ENCODE data around the gene ULBP3.

Gene ULBP3

GRCh38 chr6:150093397-150093796, 24.5 kb upstream of the ULBP3 start:
- no peak for TF ChIP-seq CTCF (IDR thresholded peaks at IDR 0.05; ENCODE audit: low read depth, low read length, missing control alignments)
- no peak overlapping the region for H3K27ac ChIP-seq
- no peaks in the 10 kb centered on the region for H3K36me3 ChIP-seq (replicated peaks)
- H3K4me3 ChIP-seq (ENCODE audit: low read depth, low read length): no peak overlapping the region
- no peak for DNase-seq
- peaks cover 2% of the 10 kb centered on the region for H3K27me3 ChIP-seq (replicated peaks)
- in situ Hi-C loops (cut with HindIII; ENCODE audit: low pct_ligation_motif_present, low sequenced_read_pairs): no loop called here

GRCh38 chr6:150091476-150091875, 22.6 kb upstream of the ULBP3 start:
- no peak for TF ChIP-seq CTCF (IDR thresholded peaks at IDR 0.05; ENCODE audit: low read depth, low read length, missing control alignments)
- no peak for DNase-seq
- no peak overlapping the region for H3K27ac ChIP-seq
- no peak overlapping the region for H3K4me3 ChIP-seq (ENCODE audit: low read depth, low read length)
- in situ Hi-C loops (cut with HindIII; ENCODE audit: low pct_ligation_motif_present, low sequenced_read_pairs): no loop called here
- peaks cover 4% of the 10 kb centered on the region for H3K27me3 ChIP-seq (replicated peaks)
- H3K36me3 ChIP-seq (replicated peaks): no peaks in the 10 kb centered on the region

GRCh38 chr6:150090328-150090727, 21.4 kb upstream of the ULBP3 start:
- no peak overlapping the region for H3K27ac ChIP-seq
- no peak for DNase-seq
- no peak for TF ChIP-seq CTCF (IDR thresholded peaks at IDR 0.05; ENCODE audit: low read depth, low read length, missing control alignments)
- H3K27me3 ChIP-seq (replicated peaks): peaks cover 4% of the 10 kb centered on the region
- no peak overlapping the region for H3K4me3 ChIP-seq (ENCODE audit: low read depth, low read length)
- H3K36me3 ChIP-seq (replicated peaks): no peaks in the 10 kb centered on the region
- in situ Hi-C loops (cut with HindIII; ENCODE audit: low pct_ligation_motif_present, low sequenced_read_pairs): no loop called here

GRCh38 chr6:150088481-150089154, 19.7 kb upstream of the ULBP3 start:
- no peak for TF ChIP-seq CTCF (IDR thresholded peaks at IDR 0.05; ENCODE audit: low read depth, low read length, missing control alignments)
- in situ Hi-C loops (cut with HindIII; ENCODE audit: low pct_ligation_motif_present, low sequenced_read_pairs): no loop called here
- Histone ChIP-seq H3K27ac (no peak overlapping the region), H3K27me3 (replicated peaks) (peaks cover 8% of the 10 kb centered on the region), H3K4me3 (ENCODE audit: low read depth, low read length) (no peak overlapping the region), H3K36me3 (replicated peaks) (no peaks in the 10 kb centered on the region)
- DNase-seq: no peak

GRCh38 chr6:150087336-150087735, 18.4 kb upstream of the ULBP3 start:
- no peak overlapping the region for H3K27ac ChIP-seq
- DNase-seq: no peak
- peaks cover 8% of the 10 kb centered on the region for H3K27me3 ChIP-seq (replicated peaks)
- H3K36me3 ChIP-seq (replicated peaks): no peaks in the 10 kb centered on the region
- in situ Hi-C loops (cut with HindIII; ENCODE audit: low pct_ligation_motif_present, low sequenced_read_pairs): no loop called here
- TF ChIP-seq CTCF (IDR thresholded peaks at IDR 0.05; ENCODE audit: low read depth, low read length, missing control alignments): no peak
- no peak overlapping the region for H3K4me3 ChIP-seq (ENCODE audit: low read depth, low read length)

GRCh38 chr6:150086026-150086425, 17.1 kb upstream of the ULBP3 start:
- no peak overlapping the region for H3K27ac ChIP-seq
- no peaks in the 10 kb centered on the region for H3K36me3 ChIP-seq (replicated peaks)
- DNase-seq: no peak
- no peak overlapping the region for H3K4me3 ChIP-seq (ENCODE audit: low read depth, low read length)
- in situ Hi-C loops (cut with HindIII; ENCODE audit: low pct_ligation_motif_present, low sequenced_read_pairs): no loop called here
- TF ChIP-seq CTCF (IDR thresholded peaks at IDR 0.05; ENCODE audit: low read depth, low read length, missing control alignments): no peak
- peaks cover 8% of the 10 kb centered on the region for H3K27me3 ChIP-seq (replicated peaks)
